Body of pancreas (tissue), 4 donors: ENCODE results near the gene PLA2G4D. TPM values are rescaled to one million over a fixed set of nuclear protein-coding genes. Genes with fewer than 3 reads are reported as not detected.

ENCODE experiments used
- ATAC-seq: fragments of 150-250 bp; one replicate; pipeline ENCODE4 v1.9.1; 2016
- DNase-seq, 4 donors: peaks; one replicate each; pipeline ENCODE4 v3.0.0-alpha.2; 2019
- H3K27ac ChIP-seq, 4 donors: fragments of 200-600 bp; sonication (generic); 1 replicate in 3 of 4; 2 replicates in 1 of 4; pipeline versions ENCODE4 v1.5.1 to v1.6.1; 2016 to 2019; ENCODE audit warnings: mild to moderate bottlenecking in 1 of 4, mixed read lengths in 1 of 4, moderate library complexity in 1 of 4
- H3K27me3 ChIP-seq, 2 donors: fragments of 200-600 bp; sonication (generic); one replicate each; pipeline ENCODE4 v1.6.0; 2016; ENCODE audit warnings: mild to moderate bottlenecking in 1 of 2
- H3K36me3 ChIP-seq, 2 donors: fragments of 200-600 bp; sonication (generic); replicated peaks in 1 of 2; 2 replicates each; pipeline ENCODE4 v1.5.1; 2016; ENCODE audit warnings: low read depth in 2 of 2; ENCODE audit not compliant: insufficient read depth in 1 of 2
- H3K4me1 ChIP-seq: fragments of 200-600 bp; sonication (generic); one replicate; pipeline ENCODE4 v1.6.0; 2016
- H3K4me3 ChIP-seq, 2 donors: fragments of 200-600 bp; sonication (generic); 1 replicate in 1 of 2; 2 replicates in 1 of 2; pipeline ENCODE4 v1.5.1; 2016 to 2019
- H3K9me3 ChIP-seq, 3 donors: fragments of 200-600 bp; sonication (generic); 1 replicate in 2 of 3; 2 replicates in 1 of 3; pipeline ENCODE4 v1.5.1; 2016
- POLR2A ChIP-seq, 3 donors: fragments of 450-650 bp; IDR thresholded peaks; one replicate each; pipeline ENCODE4 v1.6.1; 2016; ENCODE audit warnings: antibody characterized with exemption in 3 of 3, mild to moderate bottlenecking in 2 of 3
- WGBS, 2 donors: methylation state at CpG; one replicate each; pipeline ENCODE4 v1.1.5; 2017; 5-methylcytosine and 5-hydroxymethylcytosine counted together
- intact Hi-C: fragments of 100-400 bp; cut with DNase I; formaldehyde crosslinking; loops from one replicate; pipeline ENCODE4 v1.15.1; 2023
- total RNA-seq, 2 donors: library from RNA; depleted of rRNA; stranded (reverse); fragments of >200 nt; gene quantifications; one replicate each; pipeline ENCODE4 v1.1.0, GENCODE V29; 2016
- TF ChIP-seq, protein P1 (sequence below), 7 experiments: fragments of 450-650 bp in 4 of 7; fragments of 200-600 bp in 3 of 7; sonication (generic) in 3 of 7; IDR thresholded peaks; one replicate each; pipeline ENCODE4 v1.5.1; 2016 to 2019; ENCODE audit warnings: antibody characterized with exemption in 7 of 7

PLA2G4D gene
- total RNA-seq, 2 donors from 2014 or later: not detected

DNA sequence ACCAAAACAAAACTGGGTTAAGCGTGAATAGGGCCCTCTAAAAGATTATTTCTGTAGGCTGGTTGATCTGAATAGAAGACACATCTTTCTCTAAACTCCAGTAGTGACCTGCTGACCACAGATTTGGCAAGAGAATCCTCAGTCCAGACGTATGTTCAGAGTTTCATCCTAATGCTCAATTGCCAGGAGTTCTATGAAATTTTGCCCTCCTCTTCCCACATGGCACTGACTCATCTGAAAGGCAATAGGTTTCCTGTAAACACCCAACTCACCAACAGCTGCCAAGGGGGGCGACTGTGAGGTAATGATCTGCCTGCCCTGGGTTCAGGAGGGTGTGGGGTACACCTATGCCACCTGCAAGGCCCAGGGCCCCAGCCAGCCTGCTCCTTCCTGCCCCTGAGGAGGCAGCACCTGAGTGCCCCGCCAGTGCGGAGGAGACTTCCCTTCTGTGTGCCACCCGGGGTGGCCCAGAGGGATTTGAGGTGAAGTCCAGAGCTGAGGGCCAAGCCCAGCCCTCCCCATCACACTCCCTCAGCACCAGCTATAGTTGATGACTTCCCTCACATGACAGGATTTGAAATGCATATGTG lies 8.4 kb upstream of the PLA2G4D start:
- no peak for ATAC-seq

DNA sequence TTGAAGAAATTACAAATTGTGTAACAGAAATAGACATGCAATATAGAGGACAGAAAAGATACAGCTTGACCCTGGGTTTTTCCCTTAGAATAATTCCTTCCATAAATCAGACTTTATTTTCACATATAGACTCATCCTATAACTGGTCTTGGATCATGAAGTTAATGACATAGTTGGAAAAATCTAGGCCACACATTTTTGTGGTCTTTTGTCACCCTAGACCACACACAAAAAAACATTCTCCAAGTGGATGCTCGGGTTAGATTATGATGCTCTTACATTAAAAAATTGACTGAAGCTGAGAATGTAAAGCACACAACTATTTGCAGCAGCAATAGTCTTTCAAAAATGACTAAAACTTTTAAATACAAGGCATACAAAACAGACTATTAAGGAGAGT lies 7.5 kb upstream of the PLA2G4D start:
- H3K4me3 ChIP-seq: no peak overlapping the region
- H3K36me3 ChIP-seq: no peaks in the 10 kb centered on the region
- TF ChIP-seq, protein P1, sequence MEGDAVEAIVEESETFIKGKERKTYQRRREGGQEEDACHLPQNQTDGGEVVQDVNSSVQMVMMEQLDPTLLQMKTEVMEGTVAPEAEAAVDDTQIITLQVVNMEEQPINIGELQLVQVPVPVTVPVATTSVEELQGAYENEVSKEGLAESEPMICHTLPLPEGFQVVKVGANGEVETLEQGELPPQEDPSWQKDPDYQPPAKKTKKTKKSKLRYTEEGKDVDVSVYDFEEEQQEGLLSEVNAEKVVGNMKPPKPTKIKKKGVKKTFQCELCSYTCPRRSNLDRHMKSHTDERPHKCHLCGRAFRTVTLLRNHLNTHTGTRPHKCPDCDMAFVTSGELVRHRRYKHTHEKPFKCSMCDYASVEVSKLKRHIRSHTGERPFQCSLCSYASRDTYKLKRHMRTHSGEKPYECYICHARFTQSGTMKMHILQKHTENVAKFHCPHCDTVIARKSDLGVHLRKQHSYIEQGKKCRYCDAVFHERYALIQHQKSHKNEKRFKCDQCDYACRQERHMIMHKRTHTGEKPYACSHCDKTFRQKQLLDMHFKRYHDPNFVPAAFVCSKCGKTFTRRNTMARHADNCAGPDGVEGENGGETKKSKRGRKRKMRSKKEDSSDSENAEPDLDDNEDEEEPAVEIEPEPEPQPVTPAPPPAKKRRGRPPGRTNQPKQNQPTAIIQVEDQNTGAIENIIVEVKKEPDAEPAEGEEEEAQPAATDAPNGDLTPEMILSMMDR (IDR thresholded peaks at IDR 0.05): no peak
- TF ChIP-seq POLR2A (IDR thresholded peaks at IDR 0.05): no peak
- H3K27ac ChIP-seq: no peak overlapping the region
- intact Hi-C loops: no loop called here
- DNase-seq (no peak), ATAC-seq (no peak)
- H3K4me1 ChIP-seq: no peaks in the 10 kb centered on the region
- H3K27me3 ChIP-seq: no peaks in the 10 kb centered on the region
- H3K9me3 ChIP-seq: no peaks in the 10 kb centered on the region
- 77 to 83% methylated on average over 1 of the region's 1 CpG for WGBS, 2 donors

More for the DNA sequence above, 8.4 kb upstream of the PLA2G4D start:
- Histone ChIP-seq H3K4me3 (no peak overlapping the region), H3K36me3 (no peaks in the 10 kb centered on the region), H3K4me1 (peaks cover 4% of the 10 kb centered on the region), H3K9me3 (no peaks in the 10 kb centered on the region), H3K27ac (no peak overlapping the region), H3K27me3 (no peaks in the 10 kb centered on the region)
- DNase-seq: no peak
- intact Hi-C loops: no loop called here
- TF ChIP-seq, protein P1 (IDR thresholded peaks at IDR 0.05): no peak
- no peak for TF ChIP-seq POLR2A (IDR thresholded peaks at IDR 0.05)
- WGBS, 2 donors: 66 to 90% methylated on average over 5 to 6 of the region's 6 CpGs

DNA sequence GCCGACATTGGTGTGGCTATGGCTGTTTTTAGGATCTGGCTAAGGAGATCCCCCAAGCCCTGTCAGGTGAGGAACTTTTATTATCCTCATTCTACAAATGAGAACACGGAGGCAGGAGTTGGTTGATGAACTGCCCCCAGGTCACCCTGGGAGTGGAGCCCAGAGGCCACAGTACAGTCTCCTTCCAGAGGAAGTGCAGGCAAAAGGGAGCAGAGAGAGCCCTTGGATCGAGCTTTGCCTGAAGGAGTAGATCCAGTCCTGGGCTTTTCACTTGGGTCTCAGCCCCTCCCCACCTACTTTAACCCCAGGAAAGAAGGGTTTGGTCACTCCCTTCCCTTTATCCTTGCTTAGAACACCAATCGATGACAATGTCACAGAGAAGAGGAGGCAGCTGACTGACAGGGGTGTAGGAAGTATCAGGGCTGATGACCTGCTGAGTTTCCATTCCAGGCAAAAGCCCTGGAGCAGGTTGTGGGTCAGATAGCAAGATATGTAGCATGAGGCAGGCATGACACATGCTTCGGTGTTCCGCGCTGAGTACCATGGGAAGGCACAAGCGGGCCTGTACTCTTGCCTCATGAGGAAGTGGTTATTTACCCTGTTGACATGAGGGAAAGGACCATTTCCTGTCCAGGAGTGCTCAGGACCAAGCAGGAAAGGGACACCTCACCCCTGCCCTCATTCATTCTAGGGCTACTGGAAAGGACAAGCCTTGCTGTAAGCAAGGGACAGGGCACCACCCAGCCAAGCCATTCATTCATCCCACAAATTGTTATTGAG lies 5.8 kb upstream of the PLA2G4D start:
- Histone ChIP-seq H3K4me3 (no peak overlapping the region), H3K9me3 (no peaks in the 10 kb centered on the region), H3K36me3 (no peaks in the 10 kb centered on the region), H3K27me3 (no peaks in the 10 kb centered on the region), H3K4me1 (no peaks in the 10 kb centered on the region), H3K27ac (no peak overlapping the region)
- ATAC-seq: no peak
- TF ChIP-seq, protein P1 (IDR thresholded peaks at IDR 0.05): no peak
- TF ChIP-seq POLR2A (IDR thresholded peaks at IDR 0.05): no peak
- WGBS, 2 donors: 66 to 85% methylated on average over 7 to 8 of the region's 8 CpGs
- no peak for DNase-seq
- intact Hi-C loops: no loop called here

DNA sequence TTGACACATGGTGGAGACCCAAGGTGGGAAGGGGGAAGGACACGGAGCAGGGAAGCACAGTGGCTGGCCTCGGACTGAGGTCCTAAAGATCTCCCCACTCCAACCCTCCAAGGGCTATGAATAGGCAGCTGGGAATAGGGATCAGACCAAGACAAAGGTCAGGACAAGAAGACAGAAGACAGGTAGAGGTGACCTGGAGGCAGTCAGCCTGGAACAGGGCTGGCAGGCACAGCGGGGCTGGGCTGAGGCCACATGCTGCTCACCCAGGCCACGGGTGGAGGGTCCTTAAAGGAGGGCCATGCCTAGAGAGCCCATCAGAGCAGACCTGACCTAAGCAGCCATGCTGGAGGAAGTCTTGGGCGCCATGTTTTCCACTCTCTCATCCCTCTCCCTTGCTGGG lies 2.7 kb upstream of the PLA2G4D start:
- DNase-seq: no peak
- WGBS, 2 donors: 70 to 87% methylated on average over 5 of the region's 5 CpGs

More for the DNA sequence above, 2.7 kb upstream of the PLA2G4D start:
- Histone ChIP-seq H3K9me3 (no peaks in the 10 kb centered on the region), H3K36me3 (no peaks in the 10 kb centered on the region), H3K4me1 (no peaks in the 10 kb centered on the region), H3K27me3 (no peaks in the 10 kb centered on the region), H3K4me3 (no peak overlapping the region), H3K27ac (no peak overlapping the region)
- intact Hi-C loops: no loop called here
- ATAC-seq: no peak
- no peak for TF ChIP-seq POLR2A (IDR thresholded peaks at IDR 0.05)
- TF ChIP-seq, protein P1 (IDR thresholded peaks at IDR 0.05): no peak
